Bronchial epithelial cell (primary cell): Measurements from ENCODE around the gene FSIP1. TPM values are rescaled to one million over a fixed set of nuclear protein-coding genes. Genes with fewer than 3 reads are reported as not detected.

Experiments
- DNase-seq: peaks from one replicate; pipeline ENCODE4 v3.0.0-alpha.2; 2010; ENCODE audit warnings: low read depth
- FAIRE-seq: peaks from 2 replicates; lab custom pipeline; 2011; peaks lifted over from hg19 to GRCh38; lab: Jason Lieb, UNC
- H3K27me3 ChIP-seq: 2 replicates; pipeline ENCODE4 v1.5.1; 2011; ENCODE audit warnings: low read length; ENCODE audit not compliant: control insufficient read depth, insufficient read depth
- H3K36me3 ChIP-seq: 2 replicates; pipeline ENCODE4 v1.5.1; 2011; ENCODE audit warnings: low read length; ENCODE audit not compliant: control insufficient read depth, insufficient read depth
- H3K4me3 ChIP-seq: 2 replicates; pipeline ENCODE4 v1.5.1; 2011; ENCODE audit warnings: mild to moderate bottlenecking, low read depth, low read length, control low read depth
- total RNA-seq: library from RNA; depleted of rRNA; stranded (reverse); fragments of >200 nt; gene quantifications from 2 replicates; pipeline ENCODE4 v1.2.1, GENCODE V29; 2014
- TF ChIP-seq, protein P1 (sequence below): IDR thresholded peaks from 2 replicates; pipeline ENCODE4 v1.5.1; 2011; ENCODE audit warnings: mild to moderate bottlenecking, moderate library complexity, low read length, control low read depth, inconsistent platforms; ENCODE audit not compliant: insufficient read depth, severe bottlenecking

FSIP1 gene
- total RNA-seq, 1 donor from 2014 or later = 9.5 TPM

DNA sequence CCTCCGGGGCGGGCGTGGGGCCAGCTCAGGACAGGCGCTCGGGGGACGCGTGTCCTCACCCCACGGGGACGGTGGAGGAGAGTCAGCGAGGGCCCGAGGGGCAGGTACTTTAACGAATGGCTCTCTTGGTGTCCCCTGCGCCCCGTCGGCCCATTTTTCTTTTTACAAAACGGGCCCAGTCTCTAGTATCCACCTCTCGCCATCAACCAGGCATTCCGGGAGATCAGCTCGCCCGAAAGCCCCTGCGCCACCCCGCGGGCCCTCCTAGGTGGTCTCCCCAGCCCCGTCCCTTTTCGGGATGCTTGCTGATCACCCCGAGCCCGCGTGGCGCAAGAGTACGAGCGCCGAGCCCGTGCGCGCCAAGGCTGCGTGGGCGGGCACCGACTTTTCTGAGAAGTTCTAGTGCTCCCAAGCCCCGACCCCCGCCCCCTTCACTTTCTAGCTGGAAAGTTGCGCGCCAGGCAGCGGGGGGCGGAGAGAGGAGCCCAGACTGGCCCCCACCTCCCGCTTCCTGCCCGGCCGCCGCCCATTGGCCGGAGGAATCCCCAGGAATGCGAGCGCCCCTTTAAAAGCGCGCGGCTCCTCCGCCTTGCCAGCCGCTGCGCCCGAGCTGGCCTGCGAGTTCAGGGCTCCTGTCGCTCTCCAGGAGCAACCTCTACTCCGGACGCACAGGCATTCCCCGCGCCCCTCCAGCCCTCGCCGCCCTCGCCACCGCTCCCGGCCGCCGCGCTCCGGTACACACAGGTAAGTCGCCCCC, 202.0 kb downstream of the FSIP1 start, which contains the start of gene THBS1:
TSS of gene THBS1 (plus strand) at position 595 of the 757 bp plus-strand sequence. CDS start 779 bp downstream, outside the sequence.
- H3K4me3 ChIP-seq = peak within 1 kb of the TSS; percentile 58
- no peak for FAIRE-seq
- no peaks in the 10 kb centered on the region for H3K27me3 ChIP-seq
- TF ChIP-seq, protein P1, sequence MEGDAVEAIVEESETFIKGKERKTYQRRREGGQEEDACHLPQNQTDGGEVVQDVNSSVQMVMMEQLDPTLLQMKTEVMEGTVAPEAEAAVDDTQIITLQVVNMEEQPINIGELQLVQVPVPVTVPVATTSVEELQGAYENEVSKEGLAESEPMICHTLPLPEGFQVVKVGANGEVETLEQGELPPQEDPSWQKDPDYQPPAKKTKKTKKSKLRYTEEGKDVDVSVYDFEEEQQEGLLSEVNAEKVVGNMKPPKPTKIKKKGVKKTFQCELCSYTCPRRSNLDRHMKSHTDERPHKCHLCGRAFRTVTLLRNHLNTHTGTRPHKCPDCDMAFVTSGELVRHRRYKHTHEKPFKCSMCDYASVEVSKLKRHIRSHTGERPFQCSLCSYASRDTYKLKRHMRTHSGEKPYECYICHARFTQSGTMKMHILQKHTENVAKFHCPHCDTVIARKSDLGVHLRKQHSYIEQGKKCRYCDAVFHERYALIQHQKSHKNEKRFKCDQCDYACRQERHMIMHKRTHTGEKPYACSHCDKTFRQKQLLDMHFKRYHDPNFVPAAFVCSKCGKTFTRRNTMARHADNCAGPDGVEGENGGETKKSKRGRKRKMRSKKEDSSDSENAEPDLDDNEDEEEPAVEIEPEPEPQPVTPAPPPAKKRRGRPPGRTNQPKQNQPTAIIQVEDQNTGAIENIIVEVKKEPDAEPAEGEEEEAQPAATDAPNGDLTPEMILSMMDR = no peak
- peaks cover 20% of the 10 kb centered on the region for H3K36me3 ChIP-seq
- DNase-seq = peak; percentile 66

DNA sequence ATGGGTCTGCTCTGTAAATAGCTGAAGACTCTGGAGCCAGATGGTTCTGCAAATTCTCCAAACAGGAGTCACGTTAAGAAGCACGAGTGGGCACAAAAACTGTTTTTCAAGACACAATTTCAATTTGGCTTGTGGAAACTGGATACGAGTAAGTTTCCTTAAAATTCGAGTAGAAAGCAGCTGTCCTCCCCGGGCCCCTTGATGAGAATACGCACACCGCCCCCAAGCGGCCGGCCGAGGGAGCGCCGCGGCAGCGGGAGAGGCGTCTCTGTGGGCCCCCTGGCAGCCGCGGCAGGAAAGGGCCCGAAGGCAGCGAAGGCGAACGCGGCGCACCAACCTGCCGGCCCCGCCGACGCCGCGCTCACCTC, 202.5 kb downstream of the FSIP1 start:
- TF ChIP-seq, protein P1 = peak; percentile 96
- DNase-seq = peak; percentile 69
- Histone ChIP-seq H3K36me3 (peaks cover 15% of the 10 kb centered on the region), H3K4me3 (peak overlapping the region; percentile 58), H3K27me3 (no peaks in the 10 kb centered on the region)
- no peak for FAIRE-seq

DNA sequence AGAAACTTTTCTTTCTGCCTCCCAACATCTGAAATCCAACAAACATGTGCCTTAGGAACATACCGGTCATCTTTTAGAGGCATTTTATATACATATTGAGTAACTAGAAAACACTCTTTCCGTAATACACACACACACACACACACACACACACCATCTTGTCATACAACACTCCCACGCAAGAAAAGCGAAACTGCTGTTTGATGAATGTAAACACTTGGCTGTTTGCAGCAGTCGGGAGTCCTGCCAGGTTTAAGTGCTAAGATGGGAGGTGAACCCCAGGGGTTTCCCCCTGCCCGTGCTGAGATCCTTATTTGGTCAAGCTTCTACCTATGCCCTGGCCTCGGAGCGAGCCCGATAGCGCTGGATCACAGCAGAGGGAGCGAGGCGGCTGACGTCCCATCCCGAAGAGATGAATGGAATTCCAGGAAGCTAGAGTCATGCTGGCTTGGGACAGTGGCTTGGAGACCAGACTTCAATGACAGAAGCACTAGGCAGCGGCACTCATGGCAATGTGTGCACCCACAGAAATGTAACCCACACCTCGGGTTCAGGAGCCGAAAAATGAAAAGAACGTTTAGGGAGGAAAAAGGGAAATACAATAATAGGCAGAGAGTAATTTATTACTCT, 203.0 kb downstream of the FSIP1 start:
- Histone ChIP-seq H3K27me3 (no peaks in the 10 kb centered on the region), H3K36me3 (peaks cover 12% of the 10 kb centered on the region), H3K4me3 (peak overlapping the region; percentile 58)
- FAIRE-seq (peak; percentile 64), DNase-seq (peak; percentile 91)
- TF ChIP-seq, protein P1 = no peak

DNA sequence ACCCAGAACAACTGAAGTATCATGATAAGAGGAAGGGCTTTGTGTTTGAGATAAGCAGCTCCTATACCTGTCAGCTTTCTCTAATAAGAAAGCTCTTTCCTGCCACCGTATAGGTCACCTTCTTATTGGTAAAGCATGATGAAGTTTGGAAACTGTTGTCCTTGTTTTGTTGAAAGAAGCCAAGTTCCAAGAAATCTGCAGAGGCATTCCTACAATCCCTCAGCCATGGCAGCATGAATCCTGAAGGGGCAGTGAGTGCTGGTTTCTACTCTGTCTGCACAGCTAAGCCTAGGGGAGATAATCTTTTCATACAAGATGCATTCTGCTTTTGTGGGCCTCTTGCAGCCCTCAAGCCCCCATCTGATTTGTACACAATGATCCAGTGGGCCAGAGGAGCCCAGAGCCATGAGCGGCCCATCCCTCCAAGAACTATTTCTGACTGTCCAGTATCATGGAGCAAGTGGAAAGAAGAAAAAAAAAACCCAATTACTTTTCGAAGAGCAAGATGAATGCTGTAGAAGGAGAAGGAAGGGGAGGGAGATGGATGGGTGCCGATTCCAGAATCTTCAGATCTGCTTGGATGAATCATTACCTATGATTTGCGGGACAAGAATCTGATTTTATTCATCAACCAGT, 203.7 kb downstream of the FSIP1 start:
- Histone ChIP-seq H3K27me3 (no peaks in the 10 kb centered on the region), H3K4me3 (peak overlapping the region; percentile 58), H3K36me3 (peaks cover 10% of the 10 kb centered on the region)
- DNase-seq (no peak), FAIRE-seq (no peak)
- TF ChIP-seq, protein P1 = no peak

DNA sequence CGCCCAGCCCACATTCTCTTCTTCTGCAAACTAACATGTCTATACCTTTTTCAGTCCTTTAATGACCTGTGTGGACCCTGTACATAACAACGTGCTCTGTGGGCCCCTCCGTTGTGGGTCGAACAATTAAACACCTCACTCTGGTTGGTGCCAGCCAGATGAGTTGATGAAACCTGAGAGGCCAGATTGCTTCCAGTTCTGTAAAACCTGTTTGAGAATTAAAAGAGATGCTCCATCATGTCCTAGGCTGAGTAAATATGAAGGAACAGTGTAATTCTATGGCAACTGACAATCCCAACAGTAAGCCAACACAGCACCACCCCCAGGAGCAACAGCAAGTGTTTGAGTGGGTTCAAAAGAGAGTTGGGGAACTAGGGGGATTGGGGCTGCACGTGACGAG, 207.5 kb downstream of the FSIP1 start:
- TF ChIP-seq, protein P1 = no peak
- Histone ChIP-seq H3K36me3 (no peaks in the 10 kb centered on the region), H3K4me3 (no peak overlapping the region), H3K27me3 (no peaks in the 10 kb centered on the region)
- DNase-seq (no peak), FAIRE-seq (peak; percentile 47)
